Measurements from ENCODE around the gene CHST15.

CHST15 gene

DNA sequence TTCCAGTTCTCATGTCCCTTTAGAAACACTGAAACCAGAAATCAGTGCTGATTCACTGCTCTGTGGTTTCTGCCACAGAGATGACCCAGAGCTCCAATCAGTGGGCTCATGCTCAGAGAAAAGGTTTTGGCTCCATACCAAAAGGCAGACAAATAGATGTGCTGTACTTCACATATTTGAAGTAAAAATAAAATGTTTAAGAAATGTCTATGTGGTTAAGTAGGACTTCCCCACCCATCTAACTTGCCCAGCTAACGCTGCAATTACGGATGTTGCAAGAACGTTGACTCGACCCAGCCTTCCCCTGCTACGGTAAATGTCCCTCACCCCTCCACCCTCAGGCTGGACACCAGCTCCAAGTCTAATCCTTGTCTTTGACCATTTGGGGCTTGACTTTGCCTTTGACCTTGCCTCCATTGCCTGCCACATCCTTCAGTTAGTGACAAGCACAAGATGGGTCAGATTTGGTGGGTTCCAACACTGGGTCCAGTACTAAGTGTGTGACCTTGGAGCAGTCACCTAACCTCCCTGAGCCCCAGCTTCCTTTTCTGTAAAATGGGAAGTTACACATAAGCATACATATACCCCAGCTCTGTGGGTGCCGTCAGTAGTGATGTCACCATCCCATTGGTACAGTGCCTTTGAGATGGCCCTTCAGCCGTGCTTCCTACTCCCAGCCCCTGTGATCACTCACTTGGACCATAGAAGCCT, 95.8 kb downstream of the CHST15 start:
- no peak for DNase-seq (ENCODE audit: low read depth)

DNA sequence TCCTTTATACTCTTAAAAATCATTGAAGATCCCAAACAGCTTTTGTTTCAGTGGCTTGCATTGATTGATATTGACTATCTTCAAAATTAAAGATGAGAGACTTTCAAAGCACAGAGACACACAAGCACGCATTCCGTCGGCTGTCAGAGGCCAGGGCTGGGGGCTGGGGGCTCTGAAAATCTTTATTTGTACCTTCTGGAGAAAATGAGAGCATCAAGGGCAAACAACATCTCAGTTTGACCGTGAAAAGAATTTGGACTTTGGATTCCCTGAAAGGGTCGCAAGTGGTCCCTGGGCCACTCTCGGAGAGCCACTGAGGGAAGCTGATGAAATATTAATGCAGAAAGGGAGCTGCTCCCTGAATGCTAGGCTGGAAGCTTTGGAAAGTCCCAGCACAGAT, 96.4 kb downstream of the CHST15 start:
- no peak for DNase-seq (ENCODE audit: low read depth)

DNA sequence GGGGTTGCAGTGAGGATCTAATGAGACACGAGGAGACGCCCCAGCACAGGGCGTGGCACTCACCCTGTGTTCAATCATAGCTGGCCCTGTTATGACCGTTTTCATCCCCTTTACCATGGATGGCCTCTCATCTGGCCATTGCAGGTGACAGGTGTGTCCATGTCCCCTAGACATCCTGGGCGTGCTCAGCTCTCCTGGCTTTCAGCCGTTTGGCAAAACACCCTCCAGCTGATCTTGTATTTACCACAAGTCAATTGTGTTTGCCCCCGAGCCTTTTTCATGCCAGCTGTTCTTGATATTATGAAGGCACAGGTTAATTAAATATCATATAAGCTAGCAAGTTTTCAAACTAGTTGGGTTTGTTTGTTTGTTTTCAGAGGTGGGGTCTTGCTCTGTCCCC, 97.1 kb downstream of the CHST15 start:
- DNase-seq (ENCODE audit: low read depth) = no peak

DNA sequence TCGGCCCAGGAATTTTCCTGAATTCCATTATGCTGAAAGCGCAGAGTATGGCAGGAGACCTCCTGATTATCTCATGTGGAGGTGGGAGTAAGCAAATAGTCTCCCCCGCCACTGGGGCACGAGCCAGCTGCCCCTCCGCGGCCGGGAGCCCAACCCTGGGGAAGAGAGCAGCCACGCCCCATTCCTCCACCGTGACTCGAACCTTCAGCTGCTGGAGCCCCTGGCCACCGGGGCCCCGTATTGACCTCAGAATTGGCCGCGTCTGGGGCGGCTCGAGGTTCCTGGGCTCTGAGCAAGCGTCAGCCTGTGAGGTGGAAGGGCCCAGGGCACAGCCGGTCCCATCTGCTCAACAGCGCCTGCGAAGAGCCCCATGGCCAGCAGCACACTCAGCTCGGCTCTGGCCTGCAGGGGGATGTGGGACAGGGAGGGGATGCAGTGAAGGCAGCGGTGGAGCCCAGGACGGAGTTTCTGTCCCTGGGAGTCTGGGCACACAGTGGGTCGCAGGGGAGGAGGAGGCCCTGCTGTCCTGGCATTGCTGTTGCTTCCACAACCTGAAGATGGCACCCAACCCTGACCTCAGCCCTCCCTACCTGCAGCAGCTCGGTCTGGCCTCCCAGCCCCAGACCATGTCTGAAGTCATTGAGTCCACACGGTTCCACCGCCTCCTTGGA, 97.8 kb downstream of the CHST15 start:
- no peak for DNase-seq (ENCODE audit: low read depth)

DNA sequence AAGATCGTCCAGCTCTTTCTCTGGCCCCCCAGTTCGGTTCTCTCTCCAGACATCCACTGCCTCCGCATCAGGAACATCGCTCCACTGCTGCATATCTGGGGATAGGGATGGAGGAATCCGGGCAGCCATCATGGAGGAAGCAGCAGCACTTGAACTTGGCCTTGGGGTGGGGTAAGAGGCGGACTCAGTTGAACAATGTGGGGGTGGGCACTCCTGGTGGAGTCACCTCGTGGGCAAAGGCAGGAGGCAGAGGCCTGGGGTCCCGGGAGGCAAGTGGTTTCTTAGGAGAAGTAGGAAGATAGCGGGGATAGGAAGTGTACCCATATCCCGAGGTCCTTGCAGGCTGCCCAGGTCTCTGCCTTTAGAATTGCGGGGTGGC, 98.3 kb downstream of the CHST15 start:
- DNase-seq (ENCODE audit: low read depth) = no peak

DNA sequence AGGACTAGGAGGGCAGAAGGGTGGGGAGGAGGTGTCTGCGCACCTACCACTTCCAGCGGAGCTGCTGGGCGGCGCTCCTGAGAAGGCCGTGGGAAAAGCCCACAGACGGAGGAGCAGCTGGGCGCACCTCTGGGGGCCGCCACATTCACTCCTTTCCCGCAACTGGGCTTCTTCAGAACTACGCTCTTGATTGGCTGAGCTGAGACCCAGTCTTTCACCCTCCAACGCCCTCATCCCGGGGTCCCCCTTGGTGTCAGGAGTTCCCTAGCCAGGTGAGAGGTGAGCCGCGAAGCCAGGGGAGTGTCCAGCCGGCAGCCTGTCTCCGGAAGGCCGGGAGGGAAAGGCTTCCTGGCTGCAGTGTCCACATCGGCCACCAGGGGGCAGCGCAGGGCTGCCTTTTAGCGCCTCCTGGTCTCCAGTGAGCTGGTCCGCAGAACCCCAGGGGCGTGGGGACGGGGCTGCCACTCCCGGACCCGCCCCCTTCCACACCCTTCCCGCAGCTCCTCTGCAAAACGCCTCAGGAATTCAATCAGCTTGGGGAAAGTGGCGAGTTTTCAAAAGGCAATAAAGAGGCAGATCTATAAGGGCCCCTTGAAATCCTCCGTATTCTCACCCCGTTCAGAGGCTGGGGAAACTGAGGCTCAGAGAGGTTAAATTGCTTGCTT, 98.8 kb downstream of the CHST15 start:
- DNase-seq (ENCODE audit: low read depth) = peak; percentile 55

DNA sequence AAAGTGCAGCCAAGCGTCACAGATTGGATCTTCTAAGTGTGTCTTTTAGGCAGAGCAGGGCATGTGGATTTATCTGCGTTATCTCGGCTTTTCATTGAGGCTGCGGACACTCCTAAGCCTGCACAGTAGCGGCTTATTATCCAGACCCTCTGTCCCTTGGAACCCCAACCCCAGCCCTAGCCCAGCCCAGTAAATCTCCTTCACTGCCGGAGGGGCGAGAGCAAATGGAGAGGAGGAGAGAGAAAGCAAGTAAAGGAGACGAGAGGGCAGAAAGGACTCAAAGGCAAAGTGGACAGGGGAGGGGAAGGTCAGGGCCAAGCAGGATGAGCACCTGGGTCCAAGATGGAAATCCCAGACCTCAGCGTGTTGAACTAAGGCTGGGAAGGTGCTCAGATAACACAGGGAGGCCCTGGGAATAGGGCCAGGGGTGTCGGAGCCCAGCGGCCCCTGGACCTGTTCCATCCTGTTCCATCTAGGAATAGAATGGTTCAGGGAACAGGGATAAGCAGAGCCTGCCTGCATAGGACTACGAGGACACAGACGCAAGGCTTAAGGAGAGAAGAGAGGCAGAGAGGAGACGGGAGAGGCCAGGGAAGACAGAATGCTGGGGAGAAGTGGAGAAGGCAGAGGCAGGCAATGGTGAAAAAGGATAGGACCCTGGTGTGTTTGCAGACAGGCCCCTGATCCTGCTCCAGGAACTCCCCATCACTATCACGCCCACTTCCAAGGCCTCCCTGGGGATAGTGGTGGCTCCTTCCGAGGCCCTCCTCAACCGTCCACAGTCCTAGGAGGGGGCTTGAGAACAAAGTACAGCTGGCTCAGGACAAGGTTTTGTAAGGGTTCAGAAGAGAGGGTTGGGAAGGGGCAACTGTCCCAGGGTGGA, 99.6 kb downstream of the CHST15 start:
- DNase-seq (ENCODE audit: low read depth) = no peak

DNA sequence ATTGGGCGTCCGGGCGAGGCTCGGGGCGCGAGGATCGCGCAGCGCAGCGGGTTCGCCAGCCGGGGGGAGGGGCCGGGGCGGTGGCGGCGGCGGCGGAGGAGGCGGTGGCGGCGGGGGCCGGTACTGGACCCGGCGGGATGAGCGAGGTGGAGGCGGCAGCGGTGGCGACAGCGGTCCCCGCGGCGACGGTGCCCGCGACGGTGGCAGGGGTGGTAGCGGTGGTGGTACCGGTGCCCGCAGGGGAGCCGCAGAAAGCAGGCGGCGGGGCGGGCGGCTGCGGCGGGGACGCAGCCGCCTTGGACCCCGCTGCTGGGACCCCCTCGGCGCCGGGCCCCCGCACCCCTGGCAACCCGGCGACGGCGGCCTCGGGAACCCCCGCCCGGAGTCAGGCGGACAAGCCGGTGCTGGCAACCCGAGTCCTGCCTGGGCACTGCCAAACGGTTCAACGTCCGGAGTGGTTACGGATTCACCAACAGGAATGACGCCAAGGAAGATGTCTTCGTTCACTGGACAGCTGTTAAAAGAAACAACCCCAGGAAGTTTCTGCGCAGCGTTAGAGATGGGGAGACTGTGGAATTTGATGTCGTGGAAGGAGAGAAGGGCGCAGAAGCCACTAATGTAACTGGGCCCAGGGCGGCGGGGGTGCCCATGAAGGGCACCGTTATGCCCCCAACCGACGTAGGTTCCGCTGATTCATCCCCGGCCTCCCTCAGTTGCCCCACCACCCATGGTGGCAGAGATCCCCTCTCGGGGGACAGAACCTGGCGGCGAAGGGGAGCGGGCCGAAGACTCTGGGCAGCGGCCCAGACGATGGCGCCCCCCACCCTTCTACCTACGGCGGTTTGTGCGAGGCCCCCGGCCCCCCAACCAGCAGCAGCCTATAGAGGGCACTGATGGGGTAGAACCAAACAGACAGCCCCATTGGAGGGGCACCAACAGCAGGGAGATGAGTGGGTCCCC, 101.5 kb downstream of the CHST15 start:
- DNase-seq (ENCODE audit: low read depth) = no peak

DNA sequence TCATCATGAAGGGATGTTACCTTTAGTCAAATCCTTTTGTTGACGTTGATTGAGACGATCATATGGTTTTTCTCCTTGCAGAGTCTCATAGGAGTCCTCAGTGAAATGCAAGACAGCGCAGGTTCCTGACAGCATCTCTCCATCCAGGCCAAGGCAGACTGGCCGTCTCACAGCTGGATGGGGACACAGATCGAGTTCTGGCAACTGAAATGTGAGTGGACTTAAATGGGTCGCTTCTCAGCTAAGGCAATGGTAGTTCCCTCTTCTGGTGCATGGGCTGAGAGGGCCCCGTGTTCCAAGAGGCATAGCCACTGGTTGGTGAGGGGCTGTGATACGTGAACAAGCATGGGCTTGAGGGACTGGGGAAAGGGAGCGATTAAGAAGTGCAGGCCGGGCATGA, 102.5 kb downstream of the CHST15 start:
- no peak for DNase-seq (ENCODE audit: low read depth)

DNA sequence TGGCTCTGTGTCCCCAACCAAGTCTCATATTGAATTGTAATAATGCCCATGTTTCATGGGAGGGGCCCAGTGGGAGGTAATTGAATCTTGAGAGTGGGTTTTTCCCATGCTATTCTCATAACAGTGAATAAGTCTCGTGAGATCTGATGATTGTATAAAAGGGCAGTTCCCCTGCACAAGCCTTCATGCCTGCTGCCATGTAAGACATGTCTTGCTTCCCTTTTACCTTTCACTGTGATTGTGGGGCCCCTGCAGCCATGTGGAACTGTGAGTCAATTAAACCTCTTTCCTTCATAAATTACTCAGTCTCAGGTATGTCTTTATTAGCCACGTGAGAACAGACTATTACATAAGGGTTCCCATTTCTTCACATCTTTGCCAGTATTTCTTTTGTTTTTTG, 104.7 kb downstream of the CHST15 start:
- DNase-seq (ENCODE audit: low read depth) = no peak

DNA sequence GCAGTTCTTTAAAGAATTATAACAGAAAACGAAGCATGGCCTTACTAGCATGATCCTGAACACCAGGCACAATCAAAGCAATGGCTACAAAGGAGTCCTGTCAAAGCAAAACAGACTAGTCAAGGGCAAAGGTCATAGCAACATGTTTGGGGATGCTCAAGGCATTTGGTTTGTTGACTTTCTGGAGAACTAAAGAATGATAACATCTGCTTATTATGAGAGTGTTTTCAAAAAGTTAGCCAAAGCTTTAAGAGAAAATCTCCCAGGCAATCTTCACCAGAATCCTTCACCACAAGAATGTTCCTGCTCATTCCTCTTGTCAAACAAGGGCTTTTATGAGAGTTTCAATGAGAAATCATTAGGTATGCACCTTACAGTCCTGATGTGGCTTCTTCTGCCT, 106.7 kb downstream of the CHST15 start:
- no peak for DNase-seq (ENCODE audit: low read depth)

DNA sequence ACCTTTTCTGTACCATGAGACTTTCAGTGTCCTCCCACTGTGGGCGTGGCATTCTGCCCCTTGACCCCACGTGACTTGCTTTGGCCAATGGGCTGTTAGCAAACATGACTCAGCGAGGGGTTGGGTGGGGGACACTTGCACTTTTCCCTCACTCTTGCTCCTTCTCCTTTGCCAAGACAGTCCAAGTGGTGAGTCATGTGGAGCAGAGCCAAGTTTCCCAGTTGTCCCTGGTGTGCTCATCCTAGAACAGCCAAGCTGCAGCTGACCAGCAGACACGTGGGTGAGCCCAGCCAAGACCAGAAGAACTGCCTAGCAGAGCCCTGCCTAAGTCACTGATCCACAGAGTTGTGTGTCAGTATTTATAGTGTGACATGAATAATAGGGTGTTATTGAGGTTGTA, 119.0 kb downstream of the CHST15 start:
- DNase-seq (ENCODE audit: low read depth) = no peak

DNA sequence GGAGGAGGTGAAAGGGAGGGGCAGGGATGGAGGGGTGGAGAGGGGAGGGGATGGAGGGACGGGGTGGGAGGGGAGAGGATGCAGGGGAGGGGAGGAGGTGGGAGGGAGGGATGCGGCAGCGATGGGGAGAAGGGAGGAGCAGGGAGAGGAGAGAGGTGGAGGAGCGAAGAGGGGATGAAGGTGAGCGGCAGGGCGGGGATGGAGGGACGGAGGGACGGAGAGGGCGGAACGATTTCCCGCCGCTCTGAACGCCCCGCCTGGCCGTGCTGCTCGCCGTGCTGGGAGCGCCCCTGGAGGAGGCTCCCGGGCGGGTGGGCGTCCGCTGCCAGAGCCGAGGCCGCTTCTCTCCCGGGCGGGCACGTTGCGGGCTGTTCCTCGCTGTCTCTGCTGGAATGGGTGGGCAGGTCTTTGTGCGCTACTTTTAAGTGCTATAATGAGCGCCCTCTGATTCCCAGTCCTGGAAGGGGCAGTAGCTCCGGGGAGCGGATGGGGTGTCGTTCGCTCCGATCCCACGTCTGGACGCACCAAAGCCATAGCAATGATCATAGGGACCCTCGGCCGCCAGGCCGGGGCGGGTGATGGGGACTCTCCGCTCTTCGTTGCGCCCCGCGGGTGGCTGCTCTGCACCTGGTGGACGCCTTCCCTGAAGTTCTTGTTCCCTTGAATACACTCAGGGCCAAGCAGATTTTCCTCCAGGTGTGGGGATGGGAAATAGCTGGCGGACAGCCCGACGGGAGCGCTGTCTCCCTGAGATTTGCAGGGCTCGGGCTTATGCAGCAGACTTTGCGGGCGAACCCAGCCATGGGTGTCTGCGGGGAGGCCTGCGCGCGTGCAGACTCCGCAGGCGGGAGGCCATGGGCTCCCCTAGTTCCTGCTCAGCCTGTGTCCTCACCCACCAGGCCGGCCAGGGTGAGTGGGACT, 120.7 kb downstream of the CHST15 start:
- DNase-seq (ENCODE audit: low read depth) = no peak

DNA sequence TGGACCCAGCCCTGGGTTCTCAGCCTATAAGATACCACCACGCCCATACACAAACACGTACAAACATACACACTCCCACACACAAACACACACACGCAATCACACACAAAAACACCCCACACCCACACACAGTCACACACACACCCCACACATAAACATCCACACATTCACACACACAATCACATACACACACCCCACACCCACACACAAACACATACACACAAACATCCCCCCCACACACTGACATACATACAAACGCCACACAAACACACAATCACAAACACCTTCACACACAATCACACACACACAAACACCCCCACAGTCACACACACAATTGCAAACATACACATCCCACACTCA, 122.5 kb downstream of the CHST15 start:
- DNase-seq (ENCODE audit: low read depth) = no peak

DNA sequence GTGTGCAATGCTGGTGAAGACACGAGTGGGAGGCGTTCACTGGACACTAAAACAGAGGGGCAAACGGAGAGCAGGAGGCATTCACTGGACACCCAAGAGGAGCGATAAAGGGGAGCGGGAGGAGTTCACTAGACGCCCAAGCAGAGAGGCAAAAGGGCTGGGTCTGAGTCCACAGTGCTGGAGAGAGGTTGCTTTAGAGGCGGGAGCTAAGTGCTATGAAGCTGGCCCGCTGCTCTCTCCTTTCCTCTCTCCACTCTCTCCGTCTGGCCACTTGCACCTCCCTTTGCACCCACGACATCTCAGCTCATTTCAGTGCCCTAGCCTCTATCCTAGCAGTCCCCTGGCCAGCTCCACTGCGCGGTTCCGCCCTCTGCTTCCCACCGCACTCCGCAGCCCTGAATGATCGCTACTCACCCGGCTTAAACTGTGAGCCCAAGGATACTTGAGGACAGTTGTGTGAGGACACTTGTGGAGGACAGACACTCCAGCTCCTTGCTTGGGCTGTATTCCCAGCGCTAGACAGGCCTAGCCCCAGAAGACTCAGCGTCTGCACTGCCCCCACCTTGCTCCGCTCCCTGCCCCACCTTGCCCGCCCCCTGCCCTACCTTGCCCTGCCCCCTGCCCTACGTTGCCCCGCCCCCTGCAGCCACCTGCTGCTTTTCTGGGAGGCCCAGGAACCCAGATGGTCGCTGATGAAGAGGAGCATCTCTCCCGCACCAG, 123.0 kb downstream of the CHST15 start:
- no peak for DNase-seq (ENCODE audit: low read depth)

DNA sequence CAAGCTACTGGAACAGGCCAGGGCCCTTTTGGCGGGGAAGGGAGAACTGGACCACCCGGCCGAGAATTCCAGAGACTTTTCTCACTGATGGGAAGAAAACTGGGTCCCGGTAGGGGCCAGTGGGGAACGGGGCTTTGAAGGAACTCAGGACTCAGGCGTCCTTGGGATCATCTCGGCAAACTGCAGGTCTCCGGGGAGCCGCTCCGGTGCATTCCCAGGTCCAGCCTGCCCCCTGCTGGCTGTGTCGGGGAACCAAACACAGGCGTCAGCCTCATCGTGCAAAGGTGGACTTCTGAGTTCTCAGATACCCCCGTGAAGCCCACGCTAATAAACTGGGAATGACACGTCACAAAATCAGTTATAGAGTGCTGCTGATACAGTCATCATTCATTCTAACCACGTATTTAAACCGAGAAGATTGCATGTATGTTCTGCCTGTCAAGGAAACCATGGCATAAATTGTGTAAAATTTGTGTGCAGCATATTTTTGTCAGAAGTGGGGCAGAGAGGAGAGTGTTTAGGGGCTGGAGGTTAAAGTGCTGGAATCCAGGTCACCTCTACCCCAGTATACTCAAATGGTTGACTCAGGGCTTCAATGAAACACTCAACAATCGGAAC, 125.7 kb downstream of the CHST15 start:
- no peak for DNase-seq (ENCODE audit: low read depth)

DNA sequence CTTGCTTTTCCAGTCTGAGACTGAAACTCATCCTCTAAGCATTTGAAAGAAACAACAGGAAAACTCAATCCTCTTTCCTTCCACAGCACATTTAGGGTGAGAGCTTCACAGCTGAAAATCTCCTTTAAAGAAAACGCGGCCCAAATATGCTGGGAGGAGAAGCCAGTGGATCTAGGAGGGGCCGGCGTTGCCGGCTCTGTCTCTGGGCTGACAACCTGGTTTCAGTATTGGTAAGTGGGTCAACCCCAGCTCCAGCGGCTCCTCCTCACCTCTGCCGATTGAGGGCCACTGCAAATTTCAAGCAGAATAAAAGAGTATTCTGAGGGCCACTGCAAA, 126.5 kb downstream of the CHST15 start:
- no peak for DNase-seq (ENCODE audit: low read depth)

DNA sequence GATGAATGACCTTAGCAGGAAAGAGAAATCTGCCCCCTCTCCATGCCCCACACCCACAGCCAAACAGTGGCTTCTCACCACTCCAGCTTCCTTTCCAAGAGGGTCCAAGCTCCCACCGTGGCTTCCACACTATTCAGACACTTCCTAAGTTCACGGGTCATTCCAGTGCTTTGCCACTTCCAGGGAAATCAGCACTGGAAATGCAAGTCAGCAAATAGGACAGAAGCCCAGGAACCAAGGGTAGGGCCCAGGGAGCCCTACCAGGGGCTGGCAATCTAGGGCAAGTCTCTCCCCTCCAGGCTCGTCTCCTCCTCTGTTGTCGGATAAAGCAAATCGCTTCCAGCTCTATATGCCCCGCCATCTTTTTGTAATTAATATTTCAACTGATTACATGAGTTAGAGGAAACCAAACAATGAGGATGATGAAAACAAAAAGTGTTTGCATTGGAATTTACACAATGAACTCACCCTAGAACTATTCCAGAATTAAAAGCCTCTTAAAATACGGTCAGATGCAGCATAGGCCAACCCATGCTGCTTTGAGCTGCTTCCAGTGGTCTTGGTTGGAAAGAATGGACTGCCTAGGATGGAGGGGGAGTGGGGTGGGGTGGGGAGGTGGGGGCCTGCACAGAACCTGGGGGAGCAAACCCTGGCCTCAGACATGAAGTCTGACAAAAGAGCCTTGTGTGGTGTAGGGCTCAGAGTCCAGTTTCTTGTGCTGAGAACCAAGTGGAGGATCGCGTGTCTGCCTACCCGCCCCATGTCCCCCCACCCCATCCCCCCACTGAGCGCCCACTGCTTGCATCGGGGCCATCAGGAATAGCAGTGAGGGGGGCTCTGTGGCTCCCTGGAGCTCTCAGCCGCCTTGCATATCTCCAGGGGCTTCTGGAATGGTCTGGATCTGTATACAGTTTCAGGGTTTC, 127.2 kb downstream of the CHST15 start:
- no peak for DNase-seq (ENCODE audit: low read depth)

Data from T-helper 22 cell (primary cell).